WERI-Rb-1 (cell line): ENCODE results near the gene HCRTR1.

ENCODE experiments used
- DNase-seq: peaks from one replicate; pipeline ENCODE4 v3.0.0-alpha.2; 2020
- H3K27ac ChIP-seq: fragments of 250-450 bp; sonication (Bioruptor Pico); 2 replicates; pipeline ENCODE4 v1.5.1; 2020; ENCODE audit warnings: mild to moderate bottlenecking, moderate library complexity
- H3K27me3 ChIP-seq: fragments of 250-450 bp; sonication (Bioruptor Pico); 2 replicates; pipeline ENCODE4 v1.5.1; 2021; ENCODE audit warnings: mild to moderate bottlenecking, low read depth, moderate library complexity; ENCODE audit not compliant: insufficient read depth, severe bottlenecking
- H3K36me3 ChIP-seq: fragments of 250-450 bp; sonication (Bioruptor Pico); 2 replicates; pipeline ENCODE4 v1.5.1; 2020; ENCODE audit warnings: mild to moderate bottlenecking, moderate library complexity
- H3K4me3 ChIP-seq: 2 replicates; pipeline ENCODE4 v1.5.1; 2011; ENCODE audit warnings: low read depth, mild to moderate bottlenecking, control low read depth, low read length
- H3K9me3 ChIP-seq: fragments of 250-450 bp; sonication (Bioruptor Pico); 2 replicates; pipeline ENCODE4 v1.5.1; 2021; ENCODE audit warnings: mild to moderate bottlenecking, moderate library complexity; ENCODE audit not compliant: severe bottlenecking
- TF ChIP-seq, protein P1 (sequence below): IDR thresholded peaks from 2 replicates; pipeline ENCODE4 v1.5.1; 2011; ENCODE audit warnings: low read depth, mild to moderate bottlenecking, control low read depth, inconsistent platforms, low read length

HCRTR1 gene

DNA sequence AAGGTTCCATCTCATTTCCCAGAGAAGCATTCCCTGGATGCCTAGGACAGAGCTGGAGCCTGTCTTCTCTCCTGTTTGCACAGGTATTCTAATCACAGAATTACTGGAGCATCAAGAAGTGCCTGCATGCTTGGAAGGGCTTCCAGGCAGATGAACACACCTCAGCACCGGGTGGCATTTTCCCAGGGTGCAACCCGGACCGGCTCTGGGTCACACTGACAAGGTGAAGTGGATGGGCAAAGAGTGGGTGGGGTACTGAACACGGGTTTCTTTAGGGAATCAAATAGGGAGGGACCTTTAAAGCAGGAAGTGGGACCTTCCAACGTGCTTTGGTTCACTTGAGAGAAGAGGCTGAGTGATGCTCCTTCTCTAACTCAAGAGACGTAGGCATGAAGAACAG lies 34.3 kb downstream of the HCRTR1 start:
- no peaks in the 10 kb centered on the region for H3K27me3 ChIP-seq
- TF ChIP-seq, protein P1, sequence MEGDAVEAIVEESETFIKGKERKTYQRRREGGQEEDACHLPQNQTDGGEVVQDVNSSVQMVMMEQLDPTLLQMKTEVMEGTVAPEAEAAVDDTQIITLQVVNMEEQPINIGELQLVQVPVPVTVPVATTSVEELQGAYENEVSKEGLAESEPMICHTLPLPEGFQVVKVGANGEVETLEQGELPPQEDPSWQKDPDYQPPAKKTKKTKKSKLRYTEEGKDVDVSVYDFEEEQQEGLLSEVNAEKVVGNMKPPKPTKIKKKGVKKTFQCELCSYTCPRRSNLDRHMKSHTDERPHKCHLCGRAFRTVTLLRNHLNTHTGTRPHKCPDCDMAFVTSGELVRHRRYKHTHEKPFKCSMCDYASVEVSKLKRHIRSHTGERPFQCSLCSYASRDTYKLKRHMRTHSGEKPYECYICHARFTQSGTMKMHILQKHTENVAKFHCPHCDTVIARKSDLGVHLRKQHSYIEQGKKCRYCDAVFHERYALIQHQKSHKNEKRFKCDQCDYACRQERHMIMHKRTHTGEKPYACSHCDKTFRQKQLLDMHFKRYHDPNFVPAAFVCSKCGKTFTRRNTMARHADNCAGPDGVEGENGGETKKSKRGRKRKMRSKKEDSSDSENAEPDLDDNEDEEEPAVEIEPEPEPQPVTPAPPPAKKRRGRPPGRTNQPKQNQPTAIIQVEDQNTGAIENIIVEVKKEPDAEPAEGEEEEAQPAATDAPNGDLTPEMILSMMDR, result no peak
- H3K36me3 ChIP-seq, result peaks cover 6% of the 10 kb centered on the region
- H3K9me3 ChIP-seq, result no peaks in the 10 kb centered on the region
- H3K4me3 ChIP-seq, result no peak overlapping the region
- no peak for DNase-seq
- no peak overlapping the region for H3K27ac ChIP-seq

DNA sequence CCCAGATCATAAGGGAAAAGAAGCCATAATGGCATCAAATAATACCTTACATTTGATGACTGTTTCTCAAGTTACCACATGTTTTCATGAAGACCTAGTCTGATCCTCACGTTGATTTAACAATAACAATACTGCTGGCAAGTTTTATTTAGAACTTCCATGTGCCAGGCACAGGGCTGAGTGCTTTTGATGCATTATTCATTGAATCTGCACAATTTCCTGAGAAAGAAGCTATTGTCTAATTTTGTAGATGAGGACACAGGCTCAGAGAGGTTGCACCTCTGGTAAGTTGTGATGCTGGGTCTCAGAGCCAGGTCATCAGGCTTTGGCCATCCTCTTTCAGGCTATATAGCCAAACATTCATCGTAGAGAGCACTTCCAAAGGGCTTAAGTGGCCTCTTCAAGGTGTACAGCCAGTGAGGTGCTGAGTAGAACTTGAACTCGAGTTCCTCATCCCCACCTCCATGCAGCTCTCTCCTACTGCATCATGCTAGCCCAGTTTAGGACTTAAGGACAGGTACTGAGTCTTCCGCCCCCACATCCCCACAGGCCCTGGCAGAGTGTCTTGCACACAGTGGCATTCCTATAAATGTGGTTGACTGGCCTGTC lies 35.5 kb downstream of the HCRTR1 start:
- H3K27me3 ChIP-seq, result no peaks in the 10 kb centered on the region
- H3K9me3 ChIP-seq, result no peaks in the 10 kb centered on the region
- H3K36me3 ChIP-seq, result peaks cover 12% of the 10 kb centered on the region
- TF ChIP-seq, protein P1, result no peak
- H3K4me3 ChIP-seq, result no peak overlapping the region
- no peak for DNase-seq
- H3K27ac ChIP-seq, result no peak overlapping the region

DNA sequence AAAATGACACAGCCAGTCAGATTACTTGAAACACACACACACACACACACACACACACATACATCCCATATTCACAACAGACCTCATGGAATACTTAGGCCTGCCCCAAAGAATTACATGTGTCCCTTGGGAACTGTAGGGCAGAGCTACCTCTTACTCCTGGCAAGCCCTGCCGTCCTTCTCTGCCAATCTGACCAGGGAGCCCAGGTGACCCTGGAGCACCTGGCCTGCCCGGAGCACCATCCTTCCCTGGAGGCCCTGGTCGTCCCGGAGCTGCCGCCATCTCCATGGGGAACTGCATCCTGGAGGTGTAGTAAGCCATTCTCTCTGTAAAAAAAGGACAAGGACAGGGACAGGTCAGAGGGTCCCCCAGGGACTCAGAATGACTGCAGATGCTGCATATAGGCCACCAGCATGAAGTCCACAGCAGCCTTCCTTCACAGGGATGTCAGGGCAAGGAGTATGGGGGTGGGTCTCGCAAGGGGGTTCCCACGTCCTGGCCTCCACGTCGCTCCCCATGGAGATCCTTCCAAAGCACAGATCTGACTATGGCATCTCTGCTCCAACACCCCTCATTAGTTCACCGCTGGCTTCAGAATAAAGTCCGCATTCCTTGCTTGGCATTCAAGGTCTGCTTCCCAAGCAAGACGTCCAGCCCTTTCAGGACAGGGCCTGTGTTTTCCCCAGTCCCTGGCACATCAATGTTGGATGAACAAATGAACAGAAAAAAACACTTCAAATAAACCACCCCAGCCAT lies 36.4 kb downstream of the HCRTR1 start:
- peaks cover 12% of the 10 kb centered on the region for H3K36me3 ChIP-seq
- DNase-seq, result no peak
- TF ChIP-seq, protein P1, result no peak
- H3K27ac ChIP-seq, result no peak overlapping the region
- no peaks in the 10 kb centered on the region for H3K9me3 ChIP-seq
- H3K27me3 ChIP-seq, result no peaks in the 10 kb centered on the region
- H3K4me3 ChIP-seq, result no peak overlapping the region

DNA sequence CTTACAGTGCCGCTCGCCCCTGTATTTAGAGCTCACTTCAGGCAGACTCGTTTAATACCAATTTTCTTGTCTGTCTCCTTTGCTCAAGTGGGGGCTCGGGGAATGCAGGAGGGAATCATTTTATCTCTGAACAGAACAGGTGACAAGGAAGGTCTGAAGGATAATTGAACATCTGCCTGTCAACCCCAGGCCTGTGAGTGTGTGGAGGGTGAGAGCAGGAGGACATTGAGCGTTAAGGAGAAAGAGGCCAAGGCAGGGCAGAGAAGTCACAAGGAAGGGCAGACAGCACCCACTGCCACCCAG lies 36.9 kb downstream of the HCRTR1 start:
- H3K27ac ChIP-seq, result no peak overlapping the region
- H3K27me3 ChIP-seq, result no peaks in the 10 kb centered on the region
- TF ChIP-seq, protein P1, result no peak
- H3K9me3 ChIP-seq, result no peaks in the 10 kb centered on the region
- DNase-seq, result no peak
- H3K36me3 ChIP-seq, result peaks cover 12% of the 10 kb centered on the region
- no peak overlapping the region for H3K4me3 ChIP-seq

DNA sequence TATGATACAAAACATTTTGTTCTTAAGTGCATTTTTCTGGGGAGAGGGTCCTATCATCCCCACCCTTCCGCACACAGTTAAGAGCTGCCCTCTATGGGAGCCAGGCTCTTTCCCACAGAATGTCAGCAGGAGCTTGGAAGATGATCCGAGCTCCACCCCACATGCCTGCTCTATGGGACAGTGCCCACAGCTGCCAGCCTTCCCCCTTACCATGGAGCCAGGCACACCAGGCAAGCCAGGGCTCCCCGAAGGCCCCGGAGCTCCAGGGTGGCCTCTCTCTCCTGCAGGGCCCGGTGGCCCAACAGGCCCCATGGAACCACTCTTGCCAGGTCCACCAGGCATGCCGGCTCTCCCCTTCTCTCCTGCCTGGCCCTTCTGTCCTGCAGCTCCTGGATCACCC lies 37.6 kb downstream of the HCRTR1 start:
- peaks cover 12% of the 10 kb centered on the region for H3K36me3 ChIP-seq

More for the DNA sequence above, 37.6 kb downstream of the HCRTR1 start:
- Histone ChIP-seq H3K27me3 (no peaks in the 10 kb centered on the region), H3K27ac (no peak overlapping the region), H3K9me3 (no peaks in the 10 kb centered on the region), H3K4me3 (no peak overlapping the region)
- TF ChIP-seq, protein P1, result no peak
- no peak for DNase-seq
